ENCODE results near the gene SELP. TPM values are rescaled to one million over a fixed set of nuclear protein-coding genes. Genes with fewer than 3 reads are reported as not detected.

SELP gene
- total and polyA plus RNA-seq, 2 of the 13 experiments (the other 11 are each of a cell fraction or from before 2014, with no cell fraction given), result 0.11 TPM; not detected in 1

DNA sequence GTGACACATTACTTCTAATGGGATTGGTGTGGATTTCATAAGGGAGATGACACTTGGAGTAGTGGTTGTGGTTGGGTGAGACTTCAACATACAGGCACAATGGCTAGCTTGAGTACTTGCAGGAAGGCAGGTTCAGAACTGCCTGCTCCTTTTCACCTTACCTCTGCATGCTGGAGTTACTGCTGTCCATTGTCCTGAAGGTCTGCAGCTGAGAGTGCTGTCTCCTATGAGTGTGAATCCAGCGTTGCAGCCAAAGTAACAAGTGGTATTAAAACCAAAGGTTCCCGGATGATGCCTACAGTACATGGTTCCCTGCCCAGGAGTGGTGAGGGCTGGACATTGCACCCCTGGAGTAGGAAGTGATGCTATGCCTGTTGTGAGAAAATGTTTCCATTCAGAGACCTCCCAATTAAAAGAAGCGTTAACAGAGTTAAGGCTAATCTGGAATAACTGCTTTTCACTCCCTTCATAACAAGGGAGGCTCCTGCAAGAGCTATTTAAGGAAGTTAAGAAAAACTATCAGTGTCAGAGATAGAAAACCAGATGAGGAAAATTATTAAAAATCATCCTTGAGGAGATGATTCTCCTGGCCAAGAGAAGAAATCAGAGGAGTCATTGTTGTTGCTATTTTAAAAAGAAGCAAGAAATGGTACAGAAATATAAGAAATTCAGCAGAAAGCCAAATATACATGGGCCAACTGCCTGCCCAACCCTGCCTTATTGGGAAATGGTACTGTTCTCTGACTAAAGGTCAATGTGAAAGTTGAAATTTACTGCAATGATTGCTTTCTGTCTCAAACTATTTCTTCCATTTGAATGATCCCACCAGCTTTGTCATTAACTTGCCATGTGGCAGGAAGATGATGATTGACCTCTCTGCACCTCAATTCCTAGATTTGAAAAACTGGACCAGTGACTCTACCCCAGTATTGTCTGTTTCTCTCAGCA is 33.9 kb downstream of the SELP start (continued):
- TF ChIP-seq ZNF746 (CRISPR knock-in tag; IDR thresholded peaks at IDR 0.05), result no peak
- TF ChIP-seq, protein P1, sequence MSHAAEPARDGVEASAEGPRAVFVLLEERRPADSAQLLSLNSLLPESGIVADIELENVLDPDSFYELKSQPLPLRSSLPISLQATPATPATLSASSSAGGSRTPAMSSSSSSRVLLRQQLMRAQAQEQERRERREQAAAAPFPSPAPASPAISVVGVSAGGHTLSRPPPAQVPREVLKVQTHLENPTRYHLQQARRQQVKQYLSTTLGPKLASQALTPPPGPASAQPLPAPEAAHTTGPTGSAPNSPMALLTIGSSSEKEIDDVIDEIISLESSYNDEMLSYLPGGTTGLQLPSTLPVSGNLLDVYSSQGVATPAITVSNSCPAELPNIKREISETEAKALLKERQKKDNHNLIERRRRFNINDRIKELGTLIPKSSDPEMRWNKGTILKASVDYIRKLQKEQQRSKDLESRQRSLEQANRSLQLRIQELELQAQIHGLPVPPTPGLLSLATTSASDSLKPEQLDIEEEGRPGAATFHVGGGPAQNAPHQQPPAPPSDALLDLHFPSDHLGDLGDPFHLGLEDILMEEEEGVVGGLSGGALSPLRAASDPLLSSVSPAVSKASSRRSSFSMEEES (CRISPR knock-in tag; IDR thresholded peaks at IDR 0.05), result 0 out of 2 replicates have a peak, but pooled peaks have one; percentile 37
- TF ChIP-seq, protein P2, sequence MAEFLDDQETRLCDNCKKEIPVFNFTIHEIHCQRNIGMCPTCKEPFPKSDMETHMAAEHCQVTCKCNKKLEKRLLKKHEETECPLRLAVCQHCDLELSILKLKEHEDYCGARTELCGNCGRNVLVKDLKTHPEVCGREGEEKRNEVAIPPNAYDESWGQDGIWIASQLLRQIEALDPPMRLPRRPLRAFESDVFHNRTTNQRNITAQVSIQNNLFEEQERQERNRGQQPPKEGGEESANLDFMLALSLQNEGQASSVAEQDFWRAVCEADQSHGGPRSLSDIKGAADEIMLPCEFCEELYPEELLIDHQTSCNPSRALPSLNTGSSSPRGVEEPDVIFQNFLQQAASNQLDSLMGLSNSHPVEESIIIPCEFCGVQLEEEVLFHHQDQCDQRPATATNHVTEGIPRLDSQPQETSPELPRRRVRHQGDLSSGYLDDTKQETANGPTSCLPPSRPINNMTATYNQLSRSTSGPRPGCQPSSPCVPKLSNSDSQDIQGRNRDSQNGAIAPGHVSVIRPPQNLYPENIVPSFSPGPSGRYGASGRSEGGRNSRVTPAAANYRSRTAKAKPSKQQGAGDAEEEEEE (CRISPR knock-in tag; IDR thresholded peaks at IDR 0.05; ENCODE audit: borderline replicate concordance), result no peak
- TF ChIP-seq, protein P3, sequence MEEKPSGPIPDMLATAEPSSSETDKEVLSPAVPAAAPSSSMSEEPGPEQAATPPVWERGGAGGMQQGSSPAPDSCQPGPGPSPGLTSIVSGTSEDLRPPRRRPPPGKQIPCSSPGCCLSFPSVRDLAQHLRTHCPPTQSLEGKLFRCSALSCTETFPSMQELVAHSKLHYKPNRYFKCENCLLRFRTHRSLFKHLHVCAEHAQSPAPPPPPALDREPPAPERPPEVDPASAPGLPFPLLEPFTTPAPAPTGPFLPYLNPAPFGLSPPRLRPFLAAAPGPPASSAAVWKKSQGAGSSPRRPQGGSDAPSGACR (CRISPR knock-in tag; IDR thresholded peaks at IDR 0.05), result no peak

DNA sequence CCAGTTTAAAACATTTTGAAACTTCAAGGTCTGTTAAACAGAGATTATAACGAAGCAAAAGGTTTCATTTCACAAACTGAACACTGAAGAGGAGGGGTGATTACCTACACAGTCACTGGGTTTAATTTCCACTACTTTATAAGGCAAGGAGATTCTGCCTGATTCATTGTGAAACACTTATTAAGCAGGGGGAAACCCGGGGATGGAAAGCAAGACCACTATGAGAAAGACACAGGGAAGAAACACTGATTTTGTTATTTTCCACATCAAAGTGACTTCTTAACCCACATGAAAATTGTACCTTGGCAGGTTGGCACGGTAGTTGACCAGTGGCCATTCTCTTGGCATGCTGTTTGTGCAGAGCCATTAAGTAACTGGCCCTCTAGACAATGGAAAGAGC is 35.5 kb downstream of the SELP start:
- no peak for FAIRE-seq
- no peaks in the 10 kb centered on the region for H3K9me3 ChIP-seq (ENCODE audit: low read length)
- H3K27me3 ChIP-seq (ENCODE audit: control insufficient read depth in 1 of 2, insufficient read depth in 2 of 2, low read length in 2 of 2), result peaks cover 0 to 4% of the 10 kb centered on the region in 2 experiments; a peak in 1 of 5 replicates
- no peak overlapping the region for H3K4me2 ChIP-seq (ENCODE audit: low read depth, low read length)
- intact Hi-C loops (cut with micrococcal nuclease; ENCODE audit: unreplicated experiment), result no loop called here
- no peak overlapping the region for H2AFZ ChIP-seq (ENCODE audit: low read length)
- WGBS (ENCODE audit: low lambda C conversion rate), result 3% methylated on average over 3 of the region's 3 CpGs
- ATAC-seq, result no peak
- ChIA-PET POLR2A (no interaction called here), CTCF (ENCODE audit: low intra/inter-chr PET ratio, low total read pairs) (no interaction called here)
- no TSS peak for BruUV-seq (replicated peaks)
- no peak for DNase-seq (ENCODE audit: low spot score)
- peaks cover 6% of the 10 kb centered on the region; the same call in 1 of the 2 replicates for H3K4me1 ChIP-seq (ENCODE audit: insufficient read depth, low read length)
- no peak overlapping the region for H3K9ac ChIP-seq (ENCODE audit: insufficient read depth, low read depth, low read length)
- H3K27ac ChIP-seq (ENCODE audit: extremely low read length, insufficient read depth, low read length), result no peak overlapping the region
- in situ Hi-C loops (cut with HindIII; ENCODE audit: extremely low pct_ligation_motif_present, low pct_unique_long_range_greater_than_20kb), result no loop called here
- no peaks in the 10 kb centered on the region for H4K20me1 ChIP-seq (ENCODE audit: insufficient read depth, low read length)
- H3K4me3 ChIP-seq (replicated peaks in 1 of 3; ENCODE audit: insufficient read depth in 1 of 3, low read depth in 2 of 3, low read length in 3 of 3), result no peak overlapping the region
- no peaks in the 10 kb centered on the region for H3K36me3 ChIP-seq (replicated peaks in 1 of 2; ENCODE audit: control insufficient read depth in 1 of 2, insufficient read depth in 2 of 2, low read length in 2 of 2)
- no peaks in the 10 kb centered on the region for H3K79me2 ChIP-seq (ENCODE audit: insufficient read depth, low read length)
- no peak for TF ChIP-seq SP1 (IDR thresholded peaks at IDR 0.05)
- TF ChIP-seq SP1 (CRISPR knock-in tag; IDR thresholded peaks at IDR 0.05), result no peak
- TF ChIP-seq ZNF468 (CRISPR knock-in tag; IDR thresholded peaks at IDR 0.05), result no peak
- TF ChIP-seq ZNF136 (CRISPR knock-in tag; IDR thresholded peaks at IDR 0.05; ENCODE audit: low read depth), result no peak
- TF ChIP-seq ZNF143 (CRISPR knock-in tag; IDR thresholded peaks at IDR 0.05), result no peak
- TF ChIP-seq, protein P4, sequence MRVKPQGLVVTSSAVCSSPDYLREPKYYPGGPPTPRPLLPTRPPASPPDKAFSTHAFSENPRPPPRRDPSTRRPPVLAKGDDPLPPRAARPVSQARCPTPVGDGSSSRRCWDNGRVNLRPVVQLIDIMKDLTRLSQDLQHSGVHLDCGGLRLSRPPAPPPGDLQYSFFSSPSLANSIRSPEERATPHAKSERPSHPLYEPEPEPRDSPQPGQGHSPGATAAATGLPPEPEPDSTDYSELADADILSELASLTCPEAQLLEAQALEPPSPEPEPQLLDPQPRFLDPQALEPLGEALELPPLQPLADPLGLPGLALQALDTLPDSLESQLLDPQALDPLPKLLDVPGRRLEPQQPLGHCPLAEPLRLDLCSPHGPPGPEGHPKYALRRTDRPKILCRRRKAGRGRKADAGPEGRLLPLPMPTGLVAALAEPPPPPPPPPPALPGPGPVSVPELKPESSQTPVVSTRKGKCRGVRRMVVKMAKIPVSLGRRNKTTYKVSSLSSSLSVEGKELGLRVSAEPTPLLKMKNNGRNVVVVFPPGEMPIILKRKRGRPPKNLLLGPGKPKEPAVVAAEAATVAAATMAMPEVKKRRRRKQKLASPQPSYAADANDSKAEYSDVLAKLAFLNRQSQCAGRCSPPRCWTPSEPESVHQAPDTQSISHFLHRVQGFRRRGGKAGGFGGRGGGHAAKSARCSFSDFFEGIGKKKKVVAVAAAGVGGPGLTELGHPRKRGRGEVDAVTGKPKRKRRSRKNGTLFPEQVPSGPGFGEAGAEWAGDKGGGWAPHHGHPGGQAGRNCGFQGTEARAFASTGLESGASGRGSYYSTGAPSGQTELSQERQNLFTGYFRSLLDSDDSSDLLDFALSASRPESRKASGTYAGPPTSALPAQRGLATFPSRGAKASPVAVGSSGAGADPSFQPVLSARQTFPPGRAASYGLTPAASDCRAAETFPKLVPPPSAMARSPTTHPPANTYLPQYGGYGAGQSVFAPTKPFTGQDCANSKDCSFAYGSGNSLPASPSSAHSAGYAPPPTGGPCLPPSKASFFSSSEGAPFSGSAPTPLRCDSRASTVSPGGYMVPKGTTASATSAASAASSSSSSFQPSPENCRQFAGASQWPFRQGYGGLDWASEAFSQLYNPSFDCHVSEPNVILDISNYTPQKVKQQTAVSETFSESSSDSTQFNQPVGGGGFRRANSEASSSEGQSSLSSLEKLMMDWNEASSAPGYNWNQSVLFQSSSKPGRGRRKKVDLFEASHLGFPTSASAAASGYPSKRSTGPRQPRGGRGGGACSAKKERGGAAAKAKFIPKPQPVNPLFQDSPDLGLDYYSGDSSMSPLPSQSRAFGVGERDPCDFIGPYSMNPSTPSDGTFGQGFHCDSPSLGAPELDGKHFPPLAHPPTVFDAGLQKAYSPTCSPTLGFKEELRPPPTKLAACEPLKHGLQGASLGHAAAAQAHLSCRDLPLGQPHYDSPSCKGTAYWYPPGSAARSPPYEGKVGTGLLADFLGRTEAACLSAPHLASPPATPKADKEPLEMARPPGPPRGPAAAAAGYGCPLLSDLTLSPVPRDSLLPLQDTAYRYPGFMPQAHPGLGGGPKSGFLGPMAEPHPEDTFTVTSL (CRISPR knock-in tag; IDR thresholded peaks at IDR 0.05; ENCODE audit: borderline replicate concordance), result no peak

All from HepG2 (cell line).